Left lung (tissue), 10 donors: ENCODE data around the gene TMED10. TPM values are rescaled to one million over a fixed set of nuclear protein-coding genes. Genes with fewer than 3 reads are reported as not detected.

Source experiments
- ATAC-seq: fragments of 200-7000 bp; cut with Tn5 transposase; one replicate; pipeline ENCODE4 v1.9.1; 2020; ENCODE audit warnings: moderate library complexity
- DNase-seq, 4 donors: peaks; one replicate each; pipeline ENCODE4 v3.0.0-alpha.2; 2013 to 2020
- H3K27ac ChIP-seq, 2 donors: fragments of 200-600 bp; sonication (generic) in 1 of 2; one replicate each; pipeline versions ENCODE4 v1.5.0 to v1.8.0; 2020 to 2021
- H3K27me3 ChIP-seq, 2 donors: fragments of 200-600 bp; sonication (generic) in 1 of 2; one replicate each; pipeline versions ENCODE4 v1.5.0 to v1.8.0; 2020 to 2021
- H3K36me3 ChIP-seq, 2 donors: fragments of 200-600 bp; sonication (generic) in 1 of 2; one replicate each; pipeline versions ENCODE4 v1.5.0 to v1.8.0; 2020 to 2021
- H3K4me1 ChIP-seq, 2 donors: fragments of 200-600 bp; one replicate each; pipeline ENCODE4 v1.8.0; 2021
- H3K4me3 ChIP-seq, 2 donors: fragments of 200-600 bp; sonication (generic) in 1 of 2; one replicate each; pipeline versions ENCODE4 v1.5.0 to v1.8.0; 2020 to 2021; ENCODE audit warnings: mild to moderate bottlenecking in 1 of 2
- H3K9me3 ChIP-seq, 2 donors: fragments of 200-600 bp; sonication (generic) in 1 of 2; one replicate each; pipeline versions ENCODE4 v1.5.0 to v1.8.0; 2020 to 2021
- intact Hi-C, 2 donors: fragments of 100-400 bp; cut with DNase I; formaldehyde crosslinking; loops; one replicate each; pipeline versions ENCODE4 v1.11.2 to v1.14.2; 2022
- polyA plus RNA-seq, 6 donors: library from polyadenylated mRNA; unstranded; fragments of 120-200 nt; gene quantifications; one replicate each; pipeline ENCODE4 v1.2.1, GENCODE V29; 2013; ENCODE audit not compliant: insufficient read length in 6 of 6
- total RNA-seq, 2 donors: library from RNA; stranded (reverse); fragmentation: NEBNext Ultra II Directional; extraction: Animal tissue kit (Norgen Biotek cat#: 25700); gene quantifications; one replicate each; pipeline ENCODE4 v1.2.1, GENCODE V29; 2021
- TF ChIP-seq, protein P1 (sequence below), 2 donors: fragments of 200-600 bp; sonication (generic) in 1 of 2; IDR thresholded peaks; one replicate each; pipeline versions ENCODE4 v1.5.0 to v1.8.0; 2021; ENCODE audit warnings: antibody characterized with exemption in 2 of 2
- donor health status: DM: no; HTN: yes; CAD: no.
- donor health status: DM: no; HTN: no; CAD: no.

TMED10 gene
- total and polyA plus RNA-seq, 8 donors: 171 to 391 (median 197) TPM

DNA sequence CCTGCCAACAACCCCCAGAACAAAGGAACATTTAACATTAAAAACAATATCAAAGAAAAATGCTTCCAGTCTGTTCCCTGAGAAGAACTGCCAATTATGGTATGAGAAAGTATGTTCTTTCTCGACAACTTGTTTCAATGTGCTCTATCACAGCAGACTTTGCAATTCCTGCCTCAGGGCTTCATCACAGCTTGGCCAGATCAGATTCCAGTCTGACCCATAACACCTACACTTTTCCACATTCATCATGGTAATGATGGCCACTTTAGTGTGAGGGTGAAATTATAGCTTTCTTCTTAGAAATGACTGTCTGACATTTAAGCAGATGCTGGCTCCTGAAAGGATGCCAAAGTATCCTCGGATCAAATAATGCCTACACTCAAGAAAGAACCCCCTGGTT, 66.5 kb downstream of the TMED10 start:
- no peaks in the 10 kb centered on the region for H3K27me3 ChIP-seq
- intact Hi-C loops: no loop called here
- H3K9me3 ChIP-seq: no peaks in the 10 kb centered on the region
- H3K36me3 ChIP-seq: peaks cover 0 to 100% of the 10 kb centered on the region in 2 donors
- ATAC-seq (no peak), DNase-seq (no peak)
- TF ChIP-seq, protein P1, sequence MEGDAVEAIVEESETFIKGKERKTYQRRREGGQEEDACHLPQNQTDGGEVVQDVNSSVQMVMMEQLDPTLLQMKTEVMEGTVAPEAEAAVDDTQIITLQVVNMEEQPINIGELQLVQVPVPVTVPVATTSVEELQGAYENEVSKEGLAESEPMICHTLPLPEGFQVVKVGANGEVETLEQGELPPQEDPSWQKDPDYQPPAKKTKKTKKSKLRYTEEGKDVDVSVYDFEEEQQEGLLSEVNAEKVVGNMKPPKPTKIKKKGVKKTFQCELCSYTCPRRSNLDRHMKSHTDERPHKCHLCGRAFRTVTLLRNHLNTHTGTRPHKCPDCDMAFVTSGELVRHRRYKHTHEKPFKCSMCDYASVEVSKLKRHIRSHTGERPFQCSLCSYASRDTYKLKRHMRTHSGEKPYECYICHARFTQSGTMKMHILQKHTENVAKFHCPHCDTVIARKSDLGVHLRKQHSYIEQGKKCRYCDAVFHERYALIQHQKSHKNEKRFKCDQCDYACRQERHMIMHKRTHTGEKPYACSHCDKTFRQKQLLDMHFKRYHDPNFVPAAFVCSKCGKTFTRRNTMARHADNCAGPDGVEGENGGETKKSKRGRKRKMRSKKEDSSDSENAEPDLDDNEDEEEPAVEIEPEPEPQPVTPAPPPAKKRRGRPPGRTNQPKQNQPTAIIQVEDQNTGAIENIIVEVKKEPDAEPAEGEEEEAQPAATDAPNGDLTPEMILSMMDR (IDR thresholded peaks at IDR 0.05): no peak
- no peak overlapping the region for H3K27ac ChIP-seq
- H3K4me1 ChIP-seq: no peaks in the 10 kb centered on the region
- no peak overlapping the region for H3K4me3 ChIP-seq

DNA sequence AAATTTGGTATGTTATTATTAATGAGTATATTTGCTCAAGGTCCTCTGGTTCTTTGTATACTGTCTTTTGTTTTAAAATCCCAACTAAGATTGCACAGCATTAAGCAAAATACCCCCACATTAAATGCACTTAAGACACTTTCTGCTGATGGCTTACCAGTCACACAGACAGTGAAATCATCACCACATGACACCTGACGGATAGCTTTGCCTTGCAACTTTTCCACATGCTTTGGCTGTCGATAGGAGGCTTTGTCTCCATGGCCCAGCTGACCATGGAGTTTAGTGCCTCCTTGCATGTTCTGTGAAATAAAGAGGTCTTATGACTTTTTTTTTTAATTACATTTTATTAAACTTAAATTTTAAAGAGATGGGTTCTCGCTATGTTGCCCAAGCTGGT, 69.2 kb downstream of the TMED10 start:
- H3K9me3 ChIP-seq: no peaks in the 10 kb centered on the region
- H3K36me3 ChIP-seq: peaks cover 0 to 100% of the 10 kb centered on the region in 2 donors
- H3K27ac ChIP-seq: no peak overlapping the region
- H3K4me1 ChIP-seq: no peaks in the 10 kb centered on the region
- intact Hi-C loops: no loop called here
- no peak for DNase-seq
- TF ChIP-seq, protein P1 (IDR thresholded peaks at IDR 0.05): no peak
- no peak overlapping the region for H3K4me3 ChIP-seq
- no peak for ATAC-seq
- no peaks in the 10 kb centered on the region for H3K27me3 ChIP-seq

DNA sequence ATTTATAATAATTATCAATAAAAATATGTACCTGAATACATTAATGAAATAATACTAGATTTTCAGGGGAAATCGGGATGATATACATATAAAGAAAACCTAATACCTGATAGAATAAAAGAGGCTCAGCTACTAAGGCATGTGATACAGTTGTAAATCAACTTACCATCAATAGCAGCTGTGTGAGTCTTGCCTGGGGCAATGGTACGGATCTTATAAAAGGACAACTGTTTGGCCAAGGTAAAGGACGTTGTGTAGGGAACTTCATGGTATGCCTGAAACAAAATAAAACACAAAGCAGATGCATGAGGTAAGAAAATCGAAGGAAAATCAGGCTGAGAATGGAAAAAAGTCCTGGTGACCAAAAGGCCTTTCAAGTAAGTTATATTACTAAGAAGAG, 74.9 kb downstream of the TMED10 start:
- no peak for ATAC-seq
- intact Hi-C loops: no loop called here
- Histone ChIP-seq H3K27me3 (no peaks in the 10 kb centered on the region), H3K36me3 (peaks cover 0 to 100% of the 10 kb centered on the region in 2 donors), H3K4me1 (no peaks in the 10 kb centered on the region), H3K9me3 (no peaks in the 10 kb centered on the region), H3K27ac (no peak overlapping the region), H3K4me3 (no peak overlapping the region)
- no peak for DNase-seq
- TF ChIP-seq, protein P1 (IDR thresholded peaks at IDR 0.05): no peak

DNA sequence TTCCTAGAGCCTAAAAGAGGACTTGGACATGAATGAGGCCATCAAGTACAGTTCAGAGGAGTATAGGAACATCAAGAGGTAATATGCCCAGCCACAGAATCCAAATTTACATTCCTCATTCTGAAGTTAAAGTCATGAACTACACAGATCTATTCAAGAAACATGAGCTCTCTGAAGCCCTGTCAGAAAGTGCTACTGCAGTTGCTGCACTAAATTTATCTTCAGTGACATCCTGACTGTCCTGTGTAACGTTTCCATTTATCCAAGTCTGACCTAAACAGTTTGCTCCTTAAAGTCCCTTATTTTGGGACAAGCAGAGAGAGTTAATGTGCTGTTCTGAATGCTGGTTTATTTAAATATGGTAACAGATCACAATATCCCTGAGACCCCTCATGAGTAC, 77.7 kb downstream of the TMED10 start:
- ATAC-seq (no peak), DNase-seq (no peak)
- intact Hi-C loops: no loop called here
- Histone ChIP-seq H3K36me3 (peaks cover 0 to 100% of the 10 kb centered on the region in 2 donors), H3K4me3 (no peak overlapping the region), H3K9me3 (no peaks in the 10 kb centered on the region), H3K4me1 (no peaks in the 10 kb centered on the region), H3K27me3 (no peaks in the 10 kb centered on the region), H3K27ac (no peak overlapping the region)
- TF ChIP-seq, protein P1 (IDR thresholded peaks at IDR 0.05): no peak

DNA sequence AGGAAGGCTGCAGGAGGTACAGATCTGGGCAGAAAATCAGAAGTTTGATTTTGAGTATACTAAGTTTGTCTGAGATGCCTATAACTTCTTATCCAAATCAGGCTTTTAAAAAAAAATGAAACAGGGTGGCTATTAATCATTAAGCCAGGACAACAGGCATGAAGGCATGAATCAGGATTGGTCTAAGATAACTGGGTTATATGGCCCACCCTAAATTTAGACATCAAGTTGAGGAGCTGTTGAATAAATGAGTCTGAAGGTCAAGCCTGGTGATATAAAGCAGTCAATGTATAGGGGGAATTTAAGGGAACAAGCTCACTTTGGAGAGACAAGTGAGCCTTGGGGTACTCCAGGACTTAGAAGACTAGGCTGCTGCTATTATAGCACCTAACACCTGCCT, 78.2 kb downstream of the TMED10 start:
- ATAC-seq: no peak
- no peak for DNase-seq
- intact Hi-C loops: no loop called here
- no peaks in the 10 kb centered on the region for H3K27me3 ChIP-seq
- H3K9me3 ChIP-seq: no peaks in the 10 kb centered on the region
- H3K4me3 ChIP-seq: no peak overlapping the region
- H3K36me3 ChIP-seq: peaks cover 0 to 100% of the 10 kb centered on the region in 2 donors
- TF ChIP-seq, protein P1 (IDR thresholded peaks at IDR 0.05): no peak
- H3K4me1 ChIP-seq: no peaks in the 10 kb centered on the region
- H3K27ac ChIP-seq: no peak overlapping the region
